GM12873 (cell line): ENCODE results near the gene RIN3.

Source experiments
- CTCF ChIP-seq: IDR thresholded peaks from 2 replicates; pipeline ENCODE4 v1.5.1; 2012; ENCODE audit warnings: low read depth, mild to moderate bottlenecking, moderate library complexity, low read length, control low read depth; ENCODE audit not compliant: insufficient read depth; ENCODE audit errors: missing control alignments

RIN3 gene

GRCh38 chr14:92470811-92471210 is 42.8 kb upstream of the RIN3 start:
- no peak for TF ChIP-seq CTCF

GRCh38 chr14:92471919-92472318 is 41.7 kb upstream of the RIN3 start:
- TF ChIP-seq CTCF = no peak

GRCh38 chr14:92472860-92473259 is 40.7 kb upstream of the RIN3 start:
- no peak for TF ChIP-seq CTCF

- no peak for TF ChIP-seq CTCF
These were observed 40.2 kb upstream of the RIN3 start for GRCh38 chr14:92473261-92473968.

GRCh38 chr14:92473969-92474535 is 39.5 kb upstream of the RIN3 start:
- no peak for TF ChIP-seq CTCF

GRCh38 chr14:92475037-92475436 is 38.5 kb upstream of the RIN3 start:
- TF ChIP-seq CTCF = no peak

- no peak for TF ChIP-seq CTCF
These were observed 38.0 kb upstream of the RIN3 start for GRCh38 chr14:92475451-92476187.
